Endometrium (tissue), 2 donors: Measurements from ENCODE around the gene DOCK4.

Source experiments
- FAIRE-seq: peaks from 2 replicates; lab custom pipeline; 2012; peaks lifted over from hg19 to GRCh38; lab: Jason Lieb, UNC
- donor health status: control.
- donor health status: control.

The DOCK4 gene

GRCh38 chr7:111760043-111760442 is 446.2 kb downstream of the DOCK4 start:
- no peak for FAIRE-seq

- no peak for FAIRE-seq
These were observed 447.9 kb downstream of the DOCK4 start for GRCh38 chr7:111758332-111758731.

- no peak for FAIRE-seq
These were observed 449.5 kb downstream of the DOCK4 start for GRCh38 chr7:111756687-111757178.

- no peak for FAIRE-seq
These were observed 450.8 kb downstream of the DOCK4 start for GRCh38 chr7:111755383-111755782.

- no peak for FAIRE-seq
These were observed 452.2 kb downstream of the DOCK4 start for GRCh38 chr7:111753968-111754367.

- FAIRE-seq: no peak
These were observed 454.1 kb downstream of the DOCK4 start for GRCh38 chr7:111752022-111752582.

GRCh38 chr7:111750878-111751277 is 455.3 kb downstream of the DOCK4 start:
- no peak for FAIRE-seq

- FAIRE-seq: no peak
These were observed 456.0 kb downstream of the DOCK4 start for GRCh38 chr7:111750228-111750627.

- no peak for FAIRE-seq
These were observed 456.6 kb downstream of the DOCK4 start for GRCh38 chr7:111749625-111750024.

- FAIRE-seq: no peak
These were observed 458.5 kb downstream of the DOCK4 start for GRCh38 chr7:111747718-111748117.

GRCh38 chr7:111746950-111747349 is 459.2 kb downstream of the DOCK4 start:
- FAIRE-seq: no peak

- FAIRE-seq: no peak
These were observed 461.6 kb downstream of the DOCK4 start for GRCh38 chr7:111744501-111745155.

- FAIRE-seq: no peak
These were observed 462.9 kb downstream of the DOCK4 start for GRCh38 chr7:111743244-111743847.

GRCh38 chr7:111741811-111742240 is 464.4 kb downstream of the DOCK4 start:
- FAIRE-seq: peak; percentile 77

- FAIRE-seq: no peak
These were observed 465.3 kb downstream of the DOCK4 start for GRCh38 chr7:111740942-111741341.

- FAIRE-seq: no peak
These were observed 469.7 kb downstream of the DOCK4 start for GRCh38 chr7:111736552-111736874.

GRCh38 chr7:111735661-111736551 is 470.3 kb downstream of the DOCK4 start:
- peak; percentile 60 for FAIRE-seq

GRCh38 chr7:111734954-111735660 is 471.1 kb downstream of the DOCK4 start:
- no peak for FAIRE-seq

- no peak for FAIRE-seq
These were observed 473.3 kb downstream of the DOCK4 start for GRCh38 chr7:111732923-111733322.

GRCh38 chr7:111730476-111731300 is 475.5 kb downstream of the DOCK4 start:
- FAIRE-seq: no peak

GRCh38 chr7:111730057-111730456 is 476.1 kb downstream of the DOCK4 start:
- FAIRE-seq: no peak
